Lung (tissue), 12 donors: ENCODE measurements around the gene ACTA1. TPM values are rescaled to one million over a fixed set of nuclear protein-coding genes. Genes with fewer than 3 reads are reported as not detected.
"Not testable (repeated sequence)": the region's sequence is repeated elsewhere in the genome, so short reads cannot be mapped to it uniquely, and the experiment has no call there.

Experiments
- ATAC-seq: fragments of 200-7000 bp; cut with Tn5 transposase; one replicate; pipeline ENCODE4 v1.9.1; 2020; ENCODE audit warnings: moderate number of reproducible peaks; ENCODE audit not compliant: insufficient read depth, low FRiP score
- DNase-seq, 3 donors: peaks; one replicate each; pipeline ENCODE4 v3.0.0-alpha.2; 2013 to 2017
- H3K27ac ChIP-seq, 2 donors: one replicate each; pipeline ENCODE4 v1.5.1; 2013; ENCODE audit warnings: mild to moderate bottlenecking in 2 of 2, moderate library complexity in 2 of 2, control low read depth in 1 of 2, inconsistent platforms in 1 of 2, low read depth in 1 of 2, low read length in 1 of 2
- H3K27me3 ChIP-seq, 3 donors: one replicate each; pipeline ENCODE4 v1.5.1; 2013; ENCODE audit warnings: low read length in 2 of 3; ENCODE audit not compliant: control insufficient read depth in 3 of 3, insufficient read depth in 3 of 3
- H3K36me3 ChIP-seq, 4 donors: one replicate each; pipeline ENCODE4 v1.5.1; 2013; ENCODE audit warnings: low read length in 4 of 4, mild to moderate bottlenecking in 1 of 4, moderate library complexity in 1 of 4; ENCODE audit not compliant: control insufficient read depth in 4 of 4, insufficient read depth in 4 of 4
- H3K4me1 ChIP-seq, 5 donors: one replicate each; pipeline ENCODE4 v1.5.1; 2013; ENCODE audit warnings: low read length in 5 of 5, mild to moderate bottlenecking in 2 of 5, moderate library complexity in 1 of 5; ENCODE audit not compliant: control insufficient read depth in 5 of 5, insufficient read depth in 5 of 5
- H3K4me3 ChIP-seq: one replicate; pipeline ENCODE4 v1.5.1; 2013; ENCODE audit warnings: mild to moderate bottlenecking, control low read depth, moderate library complexity
- H3K9ac ChIP-seq, 2 donors: one replicate each; pipeline ENCODE4 v1.5.1; 2013; ENCODE audit warnings: low read length in 2 of 2, control low read depth in 1 of 2; ENCODE audit not compliant: insufficient read depth in 1 of 2
- H3K9me3 ChIP-seq, 4 donors: one replicate each; pipeline ENCODE4 v1.5.1; 2013; ENCODE audit warnings: low read length in 3 of 4, mild to moderate bottlenecking in 1 of 4, moderate library complexity in 1 of 4; ENCODE audit not compliant: control insufficient read depth in 4 of 4, insufficient read depth in 3 of 4
- CTCF ChIP-seq: IDR thresholded peaks from 2 replicates; pipeline ENCODE4 v1.5.1; 2012; ENCODE audit warnings: mild to moderate bottlenecking; ENCODE audit errors: control extremely low read depth, extremely low read depth
- WGBS, 2 donors: extraction: QIAGEN DNeasy Blood & Tissue Kit; methylation state at CpG; one replicate each; pipeline ENCODE4 v1.1.7; 2013; 5-methylcytosine and 5-hydroxymethylcytosine counted together
- polyA plus RNA-seq, 2 donors: library from polyadenylated mRNA; stranded (reverse); fragments of 200-250 nt; gene quantifications; one replicate each; pipeline ENCODE4 v1.2.1, GENCODE V29; 2013
- total RNA-seq, 2 donors: library from RNA; depleted of rRNA in 1 of 2; stranded (reverse); fragments of >200 nt in 1 of 2; gene quantifications; one replicate each; pipeline ENCODE4 v1.2.1, GENCODE V29; 2014 to 2021
- donor health status: control.
- donor health status: control.
- donor health status: Bipolar disorder and iron deficiency.
- donor health status: healthy.
- donor health status: DM: yes; HTN: yes; CAD: no.

Gene ACTA1
- total and polyA plus RNA-seq, 4 donors, result 0.33 to 1.4 (median 0.77) TPM

- Histone ChIP-seq H3K9me3 (peaks cover 0 to 9% (median 1%) of the 10 kb centered on the region in 4 donors), H3K27ac (no peak overlapping the region), H3K4me3 (no peak overlapping the region), H3K9ac (no peak overlapping the region), H3K4me1 (peaks cover 0 to 14% (median 4%) of the 10 kb centered on the region in 5 donors), H3K36me3 (no peaks in the 10 kb centered on the region), H3K27me3 (peaks cover 4 to 31% (median 24%) of the 10 kb centered on the region in 3 donors)
- TF ChIP-seq CTCF, result no peak
- no peak for ATAC-seq
- no peak for DNase-seq
- 89 to 90% methylated on average over 3 of the region's 3 CpGs for WGBS, 2 donors
Measured at GRCh38 chr1:229427572-229427971, 6.3 kb downstream of the ACTA1 start.

- 76 to 88% methylated on average over 2 of the region's 2 CpGs for WGBS, 2 donors
- ATAC-seq (no peak), DNase-seq (no peak)
- Histone ChIP-seq H3K27ac (no peak overlapping the region), H3K9me3 (peaks cover 0 to 3% (median 1%) of the 10 kb centered on the region in 4 donors), H3K36me3 (no peaks in the 10 kb centered on the region), H3K27me3 (peaks cover 4 to 14% (median 13%) of the 10 kb centered on the region in 3 donors), H3K4me1 (no peaks in the 10 kb centered on the region), H3K4me3 (no peak overlapping the region), H3K9ac (no peak overlapping the region)
- TF ChIP-seq CTCF, result no peak
Measured at GRCh38 chr1:229425564-229426159, 8.2 kb downstream of the ACTA1 start.

GRCh38 chr1:229420765-229421164 is 13.1 kb downstream of the ACTA1 start:
- 79% methylated on average over 7 of the region's 7 CpGs for WGBS, 2 donors
- no peaks in the 10 kb centered on the region for H3K36me3 ChIP-seq
- H3K27me3 ChIP-seq, result peaks cover 0 to 2% (median 0%) of the 10 kb centered on the region in 3 donors
- H3K9me3 ChIP-seq, result peaks cover 0 to 3% (median under 1%) of the 10 kb centered on the region in 4 donors
- ATAC-seq, result no peak
- TF ChIP-seq CTCF, result no peak
- no peaks in the 10 kb centered on the region for H3K4me1 ChIP-seq
- DNase-seq, result no peak
- H3K4me3 ChIP-seq, result no peak overlapping the region
- H3K9ac ChIP-seq, result no peak overlapping the region
- no peak overlapping the region for H3K27ac ChIP-seq

DNA sequence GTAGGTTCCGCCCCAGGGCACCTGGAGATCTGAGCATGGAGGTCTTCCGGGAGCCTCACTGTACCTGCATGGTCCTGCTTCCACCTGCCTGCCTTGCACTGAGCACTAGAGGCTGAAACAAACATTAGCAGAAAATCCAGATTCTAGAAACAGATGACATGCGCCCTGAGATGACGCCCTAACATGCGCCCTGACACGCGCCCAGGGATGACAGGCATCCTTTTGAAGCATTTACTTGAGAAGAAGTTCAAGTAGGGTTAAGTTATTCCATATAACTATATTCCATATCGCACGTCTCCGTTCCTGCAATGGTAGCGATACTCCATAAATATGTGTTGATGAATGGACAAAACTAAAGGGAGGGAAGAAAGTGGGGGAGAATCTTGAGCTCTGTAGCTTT is 13.7 kb downstream of the ACTA1 start:
- no peak overlapping the region for H3K27ac ChIP-seq
- H3K4me1 ChIP-seq, result no peaks in the 10 kb centered on the region
- H3K9ac ChIP-seq, result no peak overlapping the region
- no peak overlapping the region for H3K4me3 ChIP-seq
- peaks cover 0 to 3% (median under 1%) of the 10 kb centered on the region in 4 donors for H3K9me3 ChIP-seq
- TF ChIP-seq CTCF, result no peak
- WGBS, 2 donors, result 93 to 94% methylated on average over 11 of the region's 11 CpGs
- peaks cover 0 to 2% (median 0%) of the 10 kb centered on the region in 3 donors for H3K27me3 ChIP-seq
- no peaks in the 10 kb centered on the region for H3K36me3 ChIP-seq
- no peak for ATAC-seq
- DNase-seq, result no peak

DNA sequence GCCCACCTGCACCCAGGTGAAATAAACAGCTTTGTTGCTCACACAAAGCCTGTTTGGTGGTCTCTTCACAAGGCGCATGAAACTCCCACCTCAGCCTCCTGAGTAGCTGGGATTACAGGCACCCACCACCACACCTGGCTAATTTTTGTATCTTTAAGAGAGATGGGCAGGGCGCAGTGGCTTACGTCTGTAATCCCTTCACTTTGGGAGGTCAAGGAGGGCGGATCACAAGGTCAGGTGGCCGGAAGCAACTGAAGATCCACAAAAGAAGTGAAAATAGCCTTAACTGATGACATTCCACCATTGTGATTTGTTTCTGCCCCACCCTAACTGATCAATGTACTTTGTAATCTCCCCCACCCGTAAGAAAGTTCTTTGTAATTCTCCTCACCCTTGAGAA is 15.3 kb downstream of the ACTA1 start:
- not testable (repeated sequence) for ATAC-seq, DNase-seq, H3K36me3 ChIP-seq, H3K4me3 ChIP-seq, H3K9ac ChIP-seq, H3K27ac ChIP-seq, H3K27me3 ChIP-seq, H3K4me1 ChIP-seq, H3K9me3 ChIP-seq
- WGBS, 2 donors, result 82 to 85% methylated on average over 6 of the region's 6 CpGs
